ENCODE measurements around the gene RFX1. TPM values are rescaled to one million over a fixed set of nuclear protein-coding genes. Genes with fewer than 3 reads are reported as not detected.
A peak's percentile ranks its signal among the peaks of the same experiment; 100 is the strongest.

The RFX1 gene
- total RNA-seq, 2 donors from 2014 or later: 9.2 to 12.7 TPM

DNA sequence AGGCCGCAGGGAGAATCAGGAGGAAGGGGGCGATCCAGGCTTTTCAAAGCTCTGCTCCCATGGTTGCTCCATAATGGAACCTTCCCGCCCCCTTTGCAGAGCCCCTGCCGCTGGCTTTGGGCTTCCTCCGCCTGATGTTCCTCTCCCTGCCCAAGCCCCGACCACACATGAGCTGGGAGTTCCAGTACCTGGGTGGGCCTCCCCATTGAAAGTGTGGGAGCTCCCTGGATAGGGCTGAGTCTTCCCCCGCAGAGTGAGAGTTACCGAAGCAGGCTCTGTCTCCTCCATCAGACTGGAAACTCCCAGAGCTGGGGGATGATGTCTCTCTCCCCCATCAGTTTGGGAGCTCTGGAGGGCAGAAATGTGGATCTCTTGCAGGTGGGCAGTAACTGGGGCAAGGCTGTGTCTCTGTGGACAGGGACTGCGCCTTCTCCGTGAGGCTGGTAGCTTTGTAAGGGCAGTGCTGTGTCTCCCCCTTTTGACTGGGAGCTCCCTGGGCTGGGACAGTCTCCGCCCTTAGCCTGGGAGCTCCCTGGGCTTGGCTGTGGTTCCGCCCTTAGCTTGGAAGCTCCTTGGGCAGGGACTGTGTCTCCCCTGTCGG is 53.1 kb downstream of the RFX1 start:
- peaks cover 6% of the 10 kb centered on the region for H3K4me1 ChIP-seq (replicated peaks)
- no peaks in the 10 kb centered on the region for H3K9me3 ChIP-seq
- WGBS: 3% methylated on average over 13 of the region's 13 CpGs
- TF ChIP-seq POLR2A (IDR thresholded peaks at IDR 0.05) (peak; percentile 16), POLR2AphosphoS5 (IDR thresholded peaks at IDR 0.05) (no peak)
- peak overlapping the region; percentile 81 to 95 for H3K4me3 ChIP-seq
- no peaks in the 10 kb centered on the region for H3K27me3 ChIP-seq (replicated peaks; ENCODE audit: insufficient read depth)
- peak; percentile 21 for DNase-seq (ENCODE audit: low spot score)
- peaks cover 9 to 12% of the 10 kb centered on the region in 2 donors for H3K36me3 ChIP-seq
- H3K27ac ChIP-seq: peak overlapping the region; percentile 76 to 82
- intact Hi-C loops (cut with DNase I): loop anchor here (2.0 kb wide), 1 partner anchor 52 kb away; no protein-coding TSS in a partner anchor

DNA sequence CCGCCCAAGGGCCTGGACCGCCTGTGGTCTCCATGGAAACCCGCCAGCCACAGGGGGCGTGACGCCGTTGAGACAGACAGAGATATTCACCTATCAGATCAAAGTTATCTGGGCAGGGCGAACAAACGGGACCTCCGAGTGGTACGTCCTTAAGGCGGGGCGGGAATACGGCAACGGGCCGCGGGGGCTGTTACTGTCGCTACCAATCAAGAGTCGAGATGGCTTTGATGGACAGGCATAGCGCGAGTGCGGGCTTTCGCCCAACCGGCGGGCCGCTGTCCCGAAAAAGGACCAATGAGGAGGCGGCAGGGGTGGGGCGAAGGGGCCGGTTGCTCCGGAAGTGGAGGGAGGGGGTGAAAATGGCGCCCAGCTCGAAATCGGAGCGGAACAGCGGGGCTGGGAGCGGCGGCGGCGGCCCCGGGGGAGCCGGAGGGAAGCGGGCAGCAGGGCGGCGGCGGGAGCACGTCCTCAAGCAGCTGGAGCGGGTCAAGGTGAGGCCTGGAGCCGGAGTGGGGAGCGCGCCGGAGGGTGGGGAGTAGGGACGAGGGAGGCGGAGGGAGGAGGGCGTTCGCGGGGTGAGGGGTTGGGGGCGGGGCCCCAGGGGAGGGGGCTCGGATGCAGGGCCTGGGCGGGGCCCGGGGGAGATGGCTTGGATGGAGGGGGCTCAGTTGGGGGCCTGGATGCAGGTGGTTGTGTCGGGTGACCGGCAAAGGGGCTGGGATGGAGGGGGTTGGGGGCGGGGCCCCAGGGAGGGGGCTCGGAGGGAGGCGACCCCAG is 53.8 kb downstream of the RFX1 start, which contains the start of gene DCAF15:
Gene DCAF15, plus strand, starts transcription at position 356 of the 777 bp plus-strand sequence. Its CDS starts 4 bp downstream, at position 360.
- intact Hi-C loops (cut with DNase I): loop anchor here (2.0 kb wide), 1 partner anchor 52 kb away; no protein-coding TSS in a partner anchor
- no peaks in the 10 kb centered on the region for H3K9me3 ChIP-seq
- H3K27ac ChIP-seq: peak within 1 kb of the TSS; percentile 76 to 82
- peaks cover 9 to 12% of the 10 kb centered on the region in 2 donors for H3K36me3 ChIP-seq
- no peaks in the 10 kb centered on the region for H3K27me3 ChIP-seq (replicated peaks; ENCODE audit: insufficient read depth)
- DNase-seq (ENCODE audit: low spot score): peak; percentile 100
- H3K4me1 ChIP-seq (replicated peaks): peaks cover 6% of the 10 kb centered on the region
- TF ChIP-seq POLR2A (IDR thresholded peaks at IDR 0.05): peak; percentile 66
- TF ChIP-seq, protein P1, sequence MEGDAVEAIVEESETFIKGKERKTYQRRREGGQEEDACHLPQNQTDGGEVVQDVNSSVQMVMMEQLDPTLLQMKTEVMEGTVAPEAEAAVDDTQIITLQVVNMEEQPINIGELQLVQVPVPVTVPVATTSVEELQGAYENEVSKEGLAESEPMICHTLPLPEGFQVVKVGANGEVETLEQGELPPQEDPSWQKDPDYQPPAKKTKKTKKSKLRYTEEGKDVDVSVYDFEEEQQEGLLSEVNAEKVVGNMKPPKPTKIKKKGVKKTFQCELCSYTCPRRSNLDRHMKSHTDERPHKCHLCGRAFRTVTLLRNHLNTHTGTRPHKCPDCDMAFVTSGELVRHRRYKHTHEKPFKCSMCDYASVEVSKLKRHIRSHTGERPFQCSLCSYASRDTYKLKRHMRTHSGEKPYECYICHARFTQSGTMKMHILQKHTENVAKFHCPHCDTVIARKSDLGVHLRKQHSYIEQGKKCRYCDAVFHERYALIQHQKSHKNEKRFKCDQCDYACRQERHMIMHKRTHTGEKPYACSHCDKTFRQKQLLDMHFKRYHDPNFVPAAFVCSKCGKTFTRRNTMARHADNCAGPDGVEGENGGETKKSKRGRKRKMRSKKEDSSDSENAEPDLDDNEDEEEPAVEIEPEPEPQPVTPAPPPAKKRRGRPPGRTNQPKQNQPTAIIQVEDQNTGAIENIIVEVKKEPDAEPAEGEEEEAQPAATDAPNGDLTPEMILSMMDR (IDR thresholded peaks at IDR 0.05): peak in 3 of 4 experiments; percentile 14 to 34 (median 16)
- TF ChIP-seq POLR2AphosphoS5 (IDR thresholded peaks at IDR 0.05): peak; percentile 98
- H3K4me3 ChIP-seq: peak within 1 kb of the TSS; percentile 81 to 95
- under 1% methylated on average over 65 of the region's 65 CpGs for WGBS

DNA sequence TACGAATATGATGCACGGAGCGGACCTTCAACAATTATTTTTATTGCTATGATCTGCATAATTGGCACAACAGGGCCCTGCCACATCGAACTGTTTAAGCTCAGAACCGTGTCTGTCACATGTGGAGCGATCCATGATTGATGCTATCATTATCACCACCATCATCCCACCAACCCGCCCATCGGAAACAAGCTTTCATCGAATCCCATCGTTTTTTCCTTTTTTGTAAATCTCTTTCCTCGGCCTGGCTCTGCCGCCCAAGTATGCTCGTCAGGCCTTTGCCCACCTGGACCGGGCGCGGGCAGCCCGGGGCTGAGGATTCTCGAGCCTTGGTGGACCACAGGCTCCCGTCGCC is 54.3 kb downstream of the RFX1 start:
- no peak for DNase-seq (ENCODE audit: low spot score)
- no peak for TF ChIP-seq POLR2A (IDR thresholded peaks at IDR 0.05)
- TF ChIP-seq, protein P1 (IDR thresholded peaks at IDR 0.05): no peak
- no peak for TF ChIP-seq POLR2AphosphoS5 (IDR thresholded peaks at IDR 0.05)
- Histone ChIP-seq H3K4me1 (replicated peaks) (peaks cover 6% of the 10 kb centered on the region), H3K27ac (no peak overlapping the region), H3K4me3 (peak overlapping the region; percentile 81 to 95), H3K9me3 (no peaks in the 10 kb centered on the region), H3K36me3 (peaks cover 9 to 12% of the 10 kb centered on the region in 2 donors), H3K27me3 (replicated peaks; ENCODE audit: insufficient read depth) (no peaks in the 10 kb centered on the region)
- intact Hi-C loops (cut with DNase I): loop anchor here (2.0 kb wide), 1 partner anchor 53 kb away; no protein-coding TSS in a partner anchor
- 10% methylated on average over 20 of the region's 20 CpGs for WGBS

DNA sequence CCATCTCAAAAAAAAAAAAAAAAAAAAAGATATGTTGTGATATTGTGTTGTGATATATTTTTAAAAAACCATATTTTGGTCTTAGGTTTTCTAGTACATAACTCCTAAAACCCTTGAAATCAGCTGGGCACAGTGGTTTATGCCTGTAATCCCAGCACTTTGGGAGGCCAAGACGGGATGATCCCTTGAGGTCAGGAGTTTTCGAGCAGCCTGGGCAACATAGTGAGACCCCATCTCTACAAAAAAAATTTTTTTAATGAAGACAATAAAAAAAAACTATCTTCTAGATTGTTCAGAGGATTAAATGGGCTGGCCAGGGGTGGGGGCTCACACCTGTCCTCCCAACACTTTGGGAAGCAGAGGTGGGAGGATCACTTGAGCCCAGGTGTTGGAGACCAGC is 55.1 kb downstream of the RFX1 start:
- Histone ChIP-seq H3K27me3 (replicated peaks; ENCODE audit: insufficient read depth) (no peaks in the 10 kb centered on the region), H3K27ac (no peak overlapping the region), H3K9me3 (no peaks in the 10 kb centered on the region), H3K4me1 (replicated peaks) (peaks cover 6% of the 10 kb centered on the region), H3K36me3 (peaks cover 2 to 7% of the 10 kb centered on the region in 2 donors), H3K4me3 (no peak overlapping the region)
- TF ChIP-seq POLR2A (IDR thresholded peaks at IDR 0.05): no peak
- TF ChIP-seq, protein P1 (IDR thresholded peaks at IDR 0.05): no peak
- TF ChIP-seq POLR2AphosphoS5 (IDR thresholded peaks at IDR 0.05): no peak
- no peak for DNase-seq (ENCODE audit: low spot score)
- WGBS: 83% methylated on average over 2 of the region's 2 CpGs
- intact Hi-C loops (cut with DNase I): no loop called here

DNA sequence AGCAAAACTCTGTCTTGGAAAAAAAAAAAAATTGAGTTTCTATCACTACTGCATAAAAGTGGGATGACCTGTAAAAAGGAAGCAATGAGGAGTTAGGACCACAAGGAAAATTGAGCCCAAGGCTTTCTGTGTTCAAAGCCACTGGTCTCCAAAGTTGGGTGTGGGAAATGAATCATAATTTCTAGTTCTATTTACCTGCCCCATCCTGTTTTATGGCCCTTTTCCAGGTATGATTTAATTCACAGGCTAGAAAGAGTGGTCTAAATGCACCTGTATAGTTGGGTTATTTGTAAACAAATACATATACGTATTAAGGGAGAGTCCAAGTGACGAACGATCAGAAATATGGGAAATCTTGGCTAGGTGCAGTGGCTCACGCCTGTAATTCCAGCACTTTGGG is 59.7 kb downstream of the RFX1 start:
- no peak for DNase-seq (ENCODE audit: low spot score)
- Histone ChIP-seq H3K4me1 (replicated peaks) (no peaks in the 10 kb centered on the region), H3K27ac (no peak overlapping the region), H3K36me3 (no peaks in the 10 kb centered on the region), H3K27me3 (replicated peaks; ENCODE audit: insufficient read depth) (no peaks in the 10 kb centered on the region), H3K4me3 (no peak overlapping the region), H3K9me3 (no peaks in the 10 kb centered on the region)
- no peak for TF ChIP-seq POLR2A (IDR thresholded peaks at IDR 0.05)
- no peak for TF ChIP-seq POLR2AphosphoS5 (IDR thresholded peaks at IDR 0.05)
- TF ChIP-seq, protein P1 (IDR thresholded peaks at IDR 0.05): no peak
- intact Hi-C loops (cut with DNase I): no loop called here
- WGBS: 85% methylated on average over 4 of the region's 4 CpGs
